Astrocyte (in vitro differentiated cells and primary cell): Measurements from ENCODE around the gene DGCR2. TPM values are rescaled to one million over a fixed set of nuclear protein-coding genes. Genes with fewer than 3 reads are reported as not detected.

ENCODE experiments used
- DNase-seq: peaks from one replicate; pipeline ENCODE4 v3.0.0-alpha.2; 2010; ENCODE audit warnings: low read depth
- FAIRE-seq: peaks from 2 replicates; lab custom pipeline; 2011; peaks lifted over from hg19 to GRCh38; lab: Jason Lieb, UNC
- H2AFZ ChIP-seq: 2 replicates; pipeline ENCODE4 v1.6.0; 2012; ENCODE audit warnings: low read depth, low read length, inconsistent platforms
- H3K27ac ChIP-seq: 2 replicates; pipeline ENCODE4 v1.5.1; 2011; ENCODE audit warnings: low read depth, low read length, inconsistent platforms
- H3K27me3 ChIP-seq: 2 replicates; pipeline ENCODE4 v1.6.0; 2011; ENCODE audit warnings: low read length, inconsistent platforms; ENCODE audit not compliant: insufficient read depth
- H3K36me3 ChIP-seq: 2 replicates; pipeline ENCODE4 v1.5.1; 2011; ENCODE audit warnings: low read length, inconsistent platforms; ENCODE audit not compliant: insufficient read depth
- H3K4me1 ChIP-seq: 2 replicates; pipeline ENCODE4 v1.5.1; 2011; ENCODE audit warnings: low read length, inconsistent platforms; ENCODE audit not compliant: insufficient read depth
- H3K4me2 ChIP-seq: 2 replicates; pipeline ENCODE4 v1.6.0; 2012; ENCODE audit warnings: low read length, inconsistent platforms
- H3K4me3 ChIP-seq: 2 replicates; pipeline ENCODE4 v1.5.1; 2011; ENCODE audit warnings: low read depth, mild to moderate bottlenecking, low read length, inconsistent platforms; ENCODE audit not compliant: insufficient read depth
- H3K79me2 ChIP-seq: 2 replicates; pipeline ENCODE4 v1.6.0; 2012; ENCODE audit warnings: mild to moderate bottlenecking, low read length, inconsistent platforms; ENCODE audit not compliant: insufficient read depth
- H3K9ac ChIP-seq: 2 replicates; pipeline ENCODE4 v1.6.0; 2012; ENCODE audit warnings: mild to moderate bottlenecking, low read length, inconsistent platforms
- H3K9me3 ChIP-seq: 2 replicates; pipeline ENCODE4 v1.5.1; 2012; ENCODE audit warnings: low read depth, mild to moderate bottlenecking, low read length, inconsistent platforms; ENCODE audit not compliant: insufficient read depth
- H4K20me1 ChIP-seq: 2 replicates; pipeline ENCODE4 v1.6.0; 2012; ENCODE audit warnings: low read length, inconsistent platforms; ENCODE audit not compliant: insufficient read depth
- H3K27ac Mint-ChIP-seq: one replicate; pipeline ENCODE4 v1.8.0; 2021; ENCODE audit warnings: mild to moderate bottlenecking, mixed read lengths; ENCODE audit not compliant: unreplicated experiment
- H3K27me3 Mint-ChIP-seq: one replicate; pipeline ENCODE4 v1.8.0; 2021; ENCODE audit warnings: low read depth, mixed read lengths; ENCODE audit not compliant: unreplicated experiment
- H3K36me3 Mint-ChIP-seq: one replicate; pipeline ENCODE4 v1.8.0; 2021; ENCODE audit warnings: low read depth, mixed read lengths; ENCODE audit not compliant: unreplicated experiment
- H3K4me1 Mint-ChIP-seq: one replicate; pipeline ENCODE4 v1.8.0; 2021; ENCODE audit warnings: low read depth, mixed read lengths; ENCODE audit not compliant: unreplicated experiment
- H3K4me3 Mint-ChIP-seq: one replicate; pipeline ENCODE4 v1.8.0; 2021; ENCODE audit warnings: mild to moderate bottlenecking, moderate library complexity, mixed read lengths; ENCODE audit not compliant: unreplicated experiment
- H3K9me3 Mint-ChIP-seq: one replicate; pipeline ENCODE4 v1.8.0; 2021; ENCODE audit warnings: mild to moderate bottlenecking, mixed read lengths; ENCODE audit not compliant: unreplicated experiment
- CTCF ChIP-seq: IDR thresholded peaks from 2 replicates; pipeline ENCODE4 v1.5.1; 2011; ENCODE audit warnings: low read depth, mild to moderate bottlenecking, inconsistent platforms, low read length, moderate library complexity; ENCODE audit not compliant: insufficient read depth
- EZH2 ChIP-seq: IDR thresholded peaks from 2 replicates; pipeline ENCODE4 v1.6.1; 2012; ENCODE audit warnings: mild to moderate bottlenecking, low read length, inconsistent platforms; ENCODE audit not compliant: insufficient read depth
- total RNA-seq: library from RNA; stranded (reverse); gene quantifications from 2 replicates; pipeline ENCODE4 v1.2.1, GENCODE V29; 2021

DGCR2 gene
- total RNA-seq, 1 donor from 2014 or later = 49.4 TPM

- H3K36me3 Mint-ChIP-seq = peaks cover 5% of the 10 kb centered on the region
- peaks cover 11% of the 10 kb centered on the region for H3K79me2 ChIP-seq
- FAIRE-seq (no peak), DNase-seq (no peak)
- no peaks in the 10 kb centered on the region for H3K9me3 Mint-ChIP-seq
- peaks cover 6% of the 10 kb centered on the region for H3K4me1 Mint-ChIP-seq
- TF ChIP-seq CTCF (no peak), EZH2 (no peak)
- no peaks in the 10 kb centered on the region for H3K27me3 ChIP-seq
- no peaks in the 10 kb centered on the region for H3K36me3 ChIP-seq
- H3K4me3 Mint-ChIP-seq = no peak overlapping the region
- no peaks in the 10 kb centered on the region for H3K9me3 ChIP-seq
- peaks cover 8% of the 10 kb centered on the region for H3K4me1 ChIP-seq
- no peak overlapping the region for H3K9ac ChIP-seq
- no peak overlapping the region for H3K27ac ChIP-seq
- H3K4me2 ChIP-seq = no peak overlapping the region
- H3K27ac Mint-ChIP-seq = no peak overlapping the region
- H3K4me3 ChIP-seq = no peak overlapping the region
- peaks cover 14% of the 10 kb centered on the region for H4K20me1 ChIP-seq
- peaks cover 30% of the 10 kb centered on the region for H3K27me3 Mint-ChIP-seq
- no peak overlapping the region for H2AFZ ChIP-seq
Measured at GRCh38 chr22:19125474-19126308, 3.5 kb upstream of the DGCR2 start.

- H3K9me3 ChIP-seq = no peaks in the 10 kb centered on the region
- H3K4me3 ChIP-seq = no peak overlapping the region
- no peaks in the 10 kb centered on the region for H3K36me3 ChIP-seq
- no peak overlapping the region for H3K9ac ChIP-seq
- no peak overlapping the region for H2AFZ ChIP-seq
- peaks cover 12% of the 10 kb centered on the region for H3K4me1 ChIP-seq
- no peak overlapping the region for H3K4me2 ChIP-seq
- no peak overlapping the region for H3K27ac ChIP-seq
- no peak for TF ChIP-seq CTCF
- TF ChIP-seq EZH2 = no peak
- Mint-ChIP-seq H3K4me1 (peaks cover 10% of the 10 kb centered on the region), H3K36me3 (peaks cover 5% of the 10 kb centered on the region), H3K27me3 (peaks cover 30% of the 10 kb centered on the region), H3K4me3 (no peak overlapping the region), H3K27ac (no peak overlapping the region), H3K9me3 (no peaks in the 10 kb centered on the region)
- DNase-seq (no peak), FAIRE-seq (no peak)
- peaks cover 21% of the 10 kb centered on the region for H4K20me1 ChIP-seq
- H3K27me3 ChIP-seq = no peaks in the 10 kb centered on the region
- peaks cover 18% of the 10 kb centered on the region for H3K79me2 ChIP-seq
Measured at GRCh38 chr22:19125011-19125410, 2.8 kb upstream of the DGCR2 start.

- Histone ChIP-seq H3K79me2 (peaks cover 25% of the 10 kb centered on the region), H3K4me2 (no peak overlapping the region), H4K20me1 (peaks cover 23% of the 10 kb centered on the region), H2AFZ (no peak overlapping the region), H3K36me3 (no peaks in the 10 kb centered on the region), H3K27me3 (no peaks in the 10 kb centered on the region), H3K4me1 (peaks cover 12% of the 10 kb centered on the region), H3K9me3 (no peaks in the 10 kb centered on the region), H3K27ac (no peak overlapping the region), H3K9ac (no peak overlapping the region), H3K4me3 (no peak overlapping the region)
- Mint-ChIP-seq H3K4me3 (no peak overlapping the region), H3K36me3 (peaks cover 5% of the 10 kb centered on the region), H3K27me3 (peaks cover 30% of the 10 kb centered on the region), H3K9me3 (no peaks in the 10 kb centered on the region), H3K27ac (no peak overlapping the region), H3K4me1 (peaks cover 14% of the 10 kb centered on the region)
- FAIRE-seq = no peak
- no peak for DNase-seq
- TF ChIP-seq CTCF = no peak
Measured at GRCh38 chr22:19124377-19124776, 2.2 kb upstream of the DGCR2 start.
